Liver (tissue), 3 donors: Measurements from ENCODE around the gene KLHDC8A.

Experiments
- CTCF ChIP-seq: fragments of 150-350 bp; IDR thresholded peaks from 2 replicates; pipeline ENCODE4 v1.5.1; 2017; ENCODE audit warnings: improper control_type of control experiment, low read depth, low read length; ENCODE audit not compliant: missing input control
- EGR1 ChIP-seq, 2 donors: IDR thresholded peaks; 2 replicates each; pipeline ENCODE4 v1.6.1; 2016 to 2018; ENCODE audit warnings: antibody characterized with exemption in 2 of 2, low read depth in 2 of 2
- HNF4A ChIP-seq, 2 donors: conservative IDR thresholded peaks; 2 replicates each; pipeline ENCODE4 v1.6.1; 2016; ENCODE audit warnings: antibody characterized with exemption in 2 of 2, mild to moderate bottlenecking in 2 of 2
- JUND ChIP-seq, 2 donors: IDR thresholded peaks; 2 replicates each; pipeline ENCODE4 v1.6.1; 2016; ENCODE audit warnings: antibody characterized with exemption in 2 of 2
- MAX ChIP-seq: IDR thresholded peaks from 2 replicates; pipeline ENCODE4 v1.6.1; 2016; ENCODE audit warnings: antibody characterized with exemption
- RAD21 ChIP-seq, 2 donors: IDR thresholded peaks; 2 replicates each; pipeline ENCODE4 v1.6.1; 2016; ENCODE audit warnings: antibody characterized with exemption in 2 of 2, mild to moderate bottlenecking in 2 of 2
- SP1 ChIP-seq: IDR thresholded peaks from 2 replicates; pipeline ENCODE4 v1.6.1; 2018; ENCODE audit warnings: antibody characterized with exemption, mild to moderate bottlenecking
- TAF1 ChIP-seq: conservative IDR thresholded peaks from 2 replicates; pipeline ENCODE4 v1.6.1; 2016; ENCODE audit warnings: antibody characterized with exemption, mild to moderate bottlenecking
- YY1 ChIP-seq: IDR thresholded peaks from 2 replicates; pipeline ENCODE4 v1.6.1; 2016; ENCODE audit warnings: antibody characterized with exemption, mild to moderate bottlenecking
- ZBTB33 ChIP-seq: IDR thresholded peaks from 2 replicates; pipeline ENCODE4 v1.6.1; 2016; ENCODE audit warnings: antibody characterized with exemption
- donor health status: healthy.
- donor health status: healthy.

GRCh38 chr1:205351984-205352713 is 4.6 kb downstream of the KLHDC8A start:
- no peak for TF ChIP-seq CTCF
- no peak for TF ChIP-seq HNF4A (conservative IDR thresholded peaks at IDR 0.05)
- no peak for TF ChIP-seq YY1
- no peak for TF ChIP-seq SP1
- no peak for TF ChIP-seq RAD21 (IDR thresholded peaks at IDR 0.05)
- no peak for TF ChIP-seq JUND (IDR thresholded peaks at IDR 0.05)
- no peak for TF ChIP-seq ZBTB33
- no peak for TF ChIP-seq MAX
- no peak for TF ChIP-seq TAF1
- no peak for TF ChIP-seq EGR1 (IDR thresholded peaks at IDR 0.05; ENCODE audit: low read depth in 2 of 2)
